ENCODE results near the gene ACOXL. TPM values are rescaled to one million over a fixed set of nuclear protein-coding genes. Genes with fewer than 3 reads are reported as not detected.

ACOXL gene
- total and polyA plus RNA-seq, 9 of the 15 experiments (the other 6 are each of a cell fraction or from before 2014, with no cell fraction given) = 0.31 to 0.56 TPM; not detected in 7

DNA sequence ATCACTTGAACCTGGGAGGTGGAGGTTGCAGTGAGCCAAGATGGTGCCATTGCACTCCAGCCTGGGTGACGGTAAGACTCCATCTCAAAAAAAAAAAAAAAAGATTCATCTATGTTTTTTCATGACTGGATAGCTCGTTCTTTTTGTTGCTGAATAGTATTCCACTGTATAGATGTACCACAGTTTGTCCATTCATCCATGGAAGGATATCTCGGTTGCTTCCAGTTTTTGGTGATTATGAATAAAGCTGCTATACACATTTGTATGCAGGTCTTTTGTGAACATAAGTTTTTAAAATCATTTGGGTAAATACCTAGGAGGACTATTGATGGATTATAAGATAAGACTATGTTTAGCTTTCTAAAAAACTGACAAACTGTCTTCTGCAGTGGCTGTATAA, 90.8 kb downstream of the ACOXL start:
- Histone ChIP-seq H3K27me3 (ENCODE audit: control insufficient read depth in 2 of 2, insufficient read depth in 2 of 2, low read length in 2 of 2) (peaks cover 6 to 20% of the 10 kb centered on the region in 2 experiments; a peak in 4 of 5 replicates), H3K9ac (ENCODE audit: insufficient read depth in 1 of 2, low read depth in 2 of 2, low read length in 2 of 2) (no peak overlapping the region), H3K9me1 (ENCODE audit: control insufficient read depth, insufficient read depth, low read length) (no peaks in the 10 kb centered on the region), H3K4me3 (no peak overlapping the region), H3K4me2 (ENCODE audit: insufficient read depth, low read length) (no peak overlapping the region), H3K36me3 (ENCODE audit: control insufficient read depth, insufficient read depth, low read length) (no peaks in the 10 kb centered on the region), H3K9me3 (replicated peaks; ENCODE audit: control insufficient read depth, insufficient read depth, low read depth, low read length) (no peaks in the 10 kb centered on the region), H3K79me2 (ENCODE audit: control insufficient read depth, insufficient read depth, low read length) (no peaks in the 10 kb centered on the region), H3K4me1 (replicated peaks in 1 of 2; ENCODE audit: control insufficient read depth in 2 of 2, insufficient read depth in 2 of 2, low read length in 2 of 2) (no peaks in the 10 kb centered on the region), H3K27ac (ENCODE audit: extremely low read depth, low read depth, low read length) (no peak overlapping the region), H4K20me1 (replicated peaks; ENCODE audit: control insufficient read depth, insufficient read depth, low read length) (no peaks in the 10 kb centered on the region; the same call in 1 of the 2 replicates), H2AFZ (ENCODE audit: low read depth, low read length) (no peak overlapping the region)
- DNase-seq (ENCODE audit: extremely low read depth in 1 of 4, low spot score in 3 of 4) (no peak), FAIRE-seq (no peak), ATAC-seq (no peak)
- POLR2A ChIA-PET = interaction anchor here (0.7 kb wide), 1 partner anchor 298 kb away, joined by 3 read pairs; no protein-coding TSS in a partner anchor
- CTCF ChIA-PET (ENCODE audit: low intra/inter-chr PET ratio) = no interaction called here
- in situ Hi-C loops (cut with MboI) = loop anchor here (25.0 kb wide), 1 partner anchor 889 kb away; no protein-coding TSS in a partner anchor
- WGBS (ENCODE audit: insufficient coverage, low coverage, missing lambda C conversion rate) = 3% methylated on average over 3 of the region's 3 CpGs
- BruUV-seq (replicated peaks) = no TSS peak
- intact Hi-C loops (cut with micrococcal nuclease) = no loop called here
- TF ChIP-seq MEF2A (IDR thresholded peaks at IDR 0.05; ENCODE audit: control insufficient read depth, low read depth, low read length) (no peak), ZNF165 (CRISPR knock-in tag; IDR thresholded peaks at IDR 0.05; ENCODE audit: borderline replicate concordance) (no peak), ZBTB1 (CRISPR knock-in tag; IDR thresholded peaks at IDR 0.05; ENCODE audit: borderline replicate concordance, low read depth) (no peak), TCFL5 (CRISPR knock-in tag; conservative IDR thresholded peaks at IDR 0.05) (no peak), SIN3A (IDR thresholded peaks at IDR 0.05; ENCODE audit: borderline replicate concordance in 2 of 2, control insufficient read depth in 1 of 2, low read depth in 2 of 2, low read length in 2 of 2) (no peak), SREBF1 (IDR thresholded peaks at IDR 0.05; ENCODE audit: borderline replicate concordance, low read depth, low read length) (no peak), ZEB2 (IDR thresholded peaks at IDR 0.05) (no peak), U2AF1 (optimal IDR thresholded peaks at IDR 0.05; ENCODE audit: low read depth, low read length) (no peak), SP2 (IDR thresholded peaks at IDR 0.05; ENCODE audit: extremely low read depth, low read depth, low read length, poor library complexity, severe bottlenecking) (no peak), RB1 (IDR thresholded peaks at IDR 0.05; ENCODE audit: low read depth) (no peak), CSDE1 (IDR thresholded peaks at IDR 0.05) (no peak), PPARD (CRISPR knock-in tag; IDR thresholded peaks at IDR 0.05) (no peak)
- TF ChIP-seq, protein P1, sequence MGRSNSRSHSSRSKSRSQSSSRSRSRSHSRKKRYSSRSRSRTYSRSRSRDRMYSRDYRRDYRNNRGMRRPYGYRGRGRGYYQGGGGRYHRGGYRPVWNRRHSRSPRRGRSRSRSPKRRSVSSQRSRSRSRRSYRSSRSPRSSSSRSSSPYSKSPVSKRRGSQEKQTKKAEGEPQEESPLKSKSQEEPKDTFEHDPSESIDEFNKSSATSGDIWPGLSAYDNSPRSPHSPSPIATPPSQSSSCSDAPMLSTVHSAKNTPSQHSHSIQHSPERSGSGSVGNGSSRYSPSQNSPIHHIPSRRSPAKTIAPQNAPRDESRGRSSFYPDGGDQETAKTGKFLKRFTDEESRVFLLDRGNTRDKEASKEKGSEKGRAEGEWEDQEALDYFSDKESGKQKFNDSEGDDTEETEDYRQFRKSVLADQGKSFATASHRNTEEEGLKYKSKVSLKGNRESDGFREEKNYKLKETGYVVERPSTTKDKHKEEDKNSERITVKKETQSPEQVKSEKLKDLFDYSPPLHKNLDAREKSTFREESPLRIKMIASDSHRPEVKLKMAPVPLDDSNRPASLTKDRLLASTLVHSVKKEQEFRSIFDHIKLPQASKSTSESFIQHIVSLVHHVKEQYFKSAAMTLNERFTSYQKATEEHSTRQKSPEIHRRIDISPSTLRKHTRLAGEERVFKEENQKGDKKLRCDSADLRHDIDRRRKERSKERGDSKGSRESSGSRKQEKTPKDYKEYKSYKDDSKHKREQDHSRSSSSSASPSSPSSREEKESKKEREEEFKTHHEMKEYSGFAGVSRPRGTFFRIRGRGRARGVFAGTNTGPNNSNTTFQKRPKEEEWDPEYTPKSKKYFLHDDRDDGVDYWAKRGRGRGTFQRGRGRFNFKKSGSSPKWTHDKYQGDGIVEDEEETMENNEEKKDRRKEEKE (IDR thresholded peaks at IDR 0.05; ENCODE audit: borderline replicate concordance in 1 of 2, control insufficient read depth in 1 of 2, low read depth in 2 of 2, low read length in 1 of 2) = no peak
- TF ChIP-seq, protein P2, sequence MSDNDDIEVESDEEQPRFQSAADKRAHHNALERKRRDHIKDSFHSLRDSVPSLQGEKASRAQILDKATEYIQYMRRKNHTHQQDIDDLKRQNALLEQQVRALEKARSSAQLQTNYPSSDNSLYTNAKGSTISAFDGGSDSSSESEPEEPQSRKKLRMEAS (CRISPR knock-in tag; IDR thresholded peaks at IDR 0.05) = no peak
- TF ChIP-seq, protein P3, sequence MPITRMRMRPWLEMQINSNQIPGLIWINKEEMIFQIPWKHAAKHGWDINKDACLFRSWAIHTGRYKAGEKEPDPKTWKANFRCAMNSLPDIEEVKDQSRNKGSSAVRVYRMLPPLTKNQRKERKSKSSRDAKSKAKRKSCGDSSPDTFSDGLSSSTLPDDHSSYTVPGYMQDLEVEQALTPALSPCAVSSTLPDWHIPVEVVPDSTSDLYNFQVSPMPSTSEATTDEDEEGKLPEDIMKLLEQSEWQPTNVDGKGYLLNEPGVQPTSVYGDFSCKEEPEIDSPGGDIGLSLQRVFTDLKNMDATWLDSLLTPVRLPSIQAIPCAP (CRISPR knock-in tag; IDR thresholded peaks at IDR 0.05; ENCODE audit: borderline replicate concordance) = no peak
- TF ChIP-seq, protein P4, sequence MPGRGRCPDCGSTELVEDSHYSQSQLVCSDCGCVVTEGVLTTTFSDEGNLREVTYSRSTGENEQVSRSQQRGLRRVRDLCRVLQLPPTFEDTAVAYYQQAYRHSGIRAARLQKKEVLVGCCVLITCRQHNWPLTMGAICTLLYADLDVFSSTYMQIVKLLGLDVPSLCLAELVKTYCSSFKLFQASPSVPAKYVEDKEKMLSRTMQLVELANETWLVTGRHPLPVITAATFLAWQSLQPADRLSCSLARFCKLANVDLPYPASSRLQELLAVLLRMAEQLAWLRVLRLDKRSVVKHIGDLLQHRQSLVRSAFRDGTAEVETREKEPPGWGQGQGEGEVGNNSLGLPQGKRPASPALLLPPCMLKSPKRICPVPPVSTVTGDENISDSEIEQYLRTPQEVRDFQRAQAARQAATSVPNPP (IDR thresholded peaks at IDR 0.05; ENCODE audit: borderline replicate concordance, insufficient read depth, insufficient read length) = no peak

Data from K562 (cell line).